Stimulated activated CD4-positive, alpha-beta T cell treated with anti-CD3 and anti-CD28 coated beads, TNF-alpha, amount 100 ng/mL, for 1 hour (primary cell): ENCODE data around the gene MPND.
"Not testable (repeated sequence)": the region's sequence is repeated elsewhere in the genome, so short reads cannot be mapped to it uniquely, and the experiment has no call there.

Experiments used
- DNase-seq, 3 donors: peaks; one replicate each; pipeline ENCODE4 v3.0.0-alpha.2; 2020; ENCODE audit warnings: low read depth in 3 of 3, low spot score in 1 of 3

Gene MPND

DNA sequence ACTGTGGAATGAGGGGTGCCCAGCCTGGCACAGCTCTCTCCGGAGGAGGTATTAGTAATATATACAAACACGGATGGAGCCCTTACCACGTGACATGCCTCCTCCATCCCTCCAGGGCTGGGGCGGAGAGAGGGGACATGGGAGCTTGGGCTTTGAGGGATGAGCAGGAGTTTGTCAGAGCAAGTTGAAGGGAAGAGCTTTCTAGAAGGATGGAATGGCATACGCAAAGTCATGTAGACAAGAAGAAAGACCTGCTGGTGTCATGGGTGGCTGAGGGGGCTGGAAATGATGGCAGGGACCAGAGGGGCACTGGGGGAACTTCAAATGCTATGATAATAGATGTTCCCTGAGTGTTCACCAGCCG lies 2.6 kb downstream of the MPND start:
- DNase-seq, result no peak

DNA sequence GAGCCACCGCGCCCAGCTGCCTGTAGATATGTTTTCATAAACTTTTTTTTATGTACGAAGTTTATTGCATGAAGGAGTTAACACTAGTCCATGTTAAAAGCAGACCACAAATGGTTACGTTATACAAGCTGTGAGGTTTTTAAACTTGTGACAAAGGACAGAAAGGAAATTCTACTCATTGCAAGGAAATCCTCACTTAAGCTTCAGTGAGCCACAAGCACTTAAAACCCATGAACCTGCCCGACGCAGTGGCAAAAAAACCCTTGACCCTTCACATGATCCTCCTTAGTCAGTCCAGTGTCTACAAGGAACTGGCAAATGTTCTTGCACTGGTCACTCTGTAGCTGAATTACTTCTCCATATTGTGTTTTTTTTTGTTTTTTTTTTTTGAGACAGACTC lies 4.2 kb downstream of the MPND start:
- no peak for DNase-seq

DNA sequence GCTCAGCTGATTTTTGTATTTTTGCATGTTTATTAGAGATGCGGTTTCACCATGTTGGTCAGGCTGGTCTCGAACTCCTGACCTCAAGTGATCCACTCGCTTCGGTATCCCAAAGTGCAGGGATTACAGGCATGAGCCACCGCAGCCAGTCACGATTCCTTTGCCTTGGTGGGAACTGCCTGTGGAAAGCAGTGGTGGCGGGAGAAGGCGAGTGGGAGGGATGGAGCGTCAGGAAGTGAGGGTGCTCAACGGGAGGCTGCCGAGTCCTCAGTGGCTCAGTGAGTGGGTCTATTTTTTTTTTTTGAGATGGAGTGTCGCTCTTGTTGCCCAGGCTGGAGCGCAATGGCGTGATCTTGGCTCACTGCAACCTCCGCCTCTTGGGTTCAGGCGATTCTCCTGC lies 5.9 kb downstream of the MPND start:
- not testable (repeated sequence) for DNase-seq

DNA sequence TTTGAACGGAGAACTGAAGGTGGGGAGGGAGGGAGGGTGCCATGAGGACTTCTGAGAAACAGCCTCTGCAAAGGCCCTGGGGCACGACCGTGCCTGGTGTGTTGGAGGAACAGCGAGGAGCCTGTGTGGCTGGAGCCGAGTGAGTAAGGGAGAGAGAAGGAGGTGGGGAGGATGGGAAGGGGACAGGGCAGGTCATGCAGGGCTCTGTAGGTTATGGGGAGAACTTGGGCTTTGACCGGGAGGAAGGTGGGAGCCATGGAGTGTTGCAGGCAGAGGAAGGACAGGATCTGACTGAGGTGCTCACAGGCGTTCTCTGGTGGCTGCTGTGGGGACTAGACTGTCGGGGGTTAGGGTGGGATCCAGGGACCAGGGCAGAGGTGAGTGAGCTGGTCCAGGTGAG lies 6.7 kb downstream of the MPND start:
- no peak for DNase-seq

DNA sequence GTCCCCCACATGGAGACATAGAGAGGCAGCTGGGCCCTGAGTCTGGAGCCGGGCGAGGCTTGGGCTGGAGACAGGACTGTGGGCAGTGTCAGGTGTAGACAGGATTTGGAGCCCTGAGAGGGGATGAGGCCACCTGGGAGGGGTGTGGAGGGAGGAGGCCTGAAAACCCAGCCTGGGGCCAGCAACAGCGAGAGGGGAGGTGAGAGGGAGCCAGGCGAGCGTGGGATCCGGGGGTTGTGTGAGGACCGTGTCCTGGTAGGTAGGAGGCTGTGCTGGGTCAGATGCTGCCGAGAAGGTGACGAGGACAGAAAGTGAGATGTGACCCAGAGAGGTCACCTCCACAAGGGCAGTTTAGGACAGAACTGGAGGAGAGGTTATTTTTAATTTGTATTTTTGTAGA lies 7.4 kb downstream of the MPND start:
- no peak for DNase-seq

DNA sequence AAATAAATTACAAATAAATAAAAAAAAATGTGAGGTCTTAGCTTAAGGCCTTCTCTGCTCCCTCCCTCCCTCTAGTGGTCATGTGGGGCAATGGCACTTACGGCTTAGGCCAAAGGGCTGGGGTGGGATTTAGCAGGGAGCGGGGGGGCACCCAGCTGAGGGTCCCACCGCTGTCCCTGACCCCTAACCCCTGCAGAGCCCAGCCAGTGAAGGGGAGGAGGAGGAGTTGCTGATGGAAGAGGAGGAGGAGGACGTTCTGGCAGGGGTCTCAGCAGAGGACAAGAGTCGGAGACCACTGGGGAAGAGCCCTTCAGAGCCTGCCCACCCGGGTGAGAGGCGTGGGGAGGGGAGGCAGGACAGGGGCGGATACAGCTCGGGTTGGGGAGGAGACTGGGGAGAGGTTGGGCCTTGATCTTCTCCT lies 9.3 kb downstream of the MPND start:
- DNase-seq, result peak in 1 of 3 donors; percentile 10

DNA sequence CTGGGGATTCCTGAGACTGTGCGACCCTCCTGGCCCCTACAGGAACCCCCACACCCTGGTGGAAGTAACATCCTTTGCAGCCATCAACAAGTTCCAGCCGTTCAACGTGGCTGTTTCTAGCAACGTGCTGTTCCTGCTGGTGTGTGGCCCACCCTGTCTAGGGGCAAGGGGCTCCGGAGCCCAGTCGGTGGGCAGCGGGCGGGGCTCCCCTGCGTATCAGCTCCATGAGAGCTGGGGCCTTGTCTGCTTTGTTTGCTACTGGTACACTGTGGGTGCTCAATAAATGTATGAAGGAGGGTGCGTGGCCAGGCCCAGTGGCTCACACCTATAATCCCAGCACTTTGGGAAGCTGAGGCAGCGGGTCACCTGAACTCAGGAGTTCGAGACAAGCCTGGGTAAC lies 10.9 kb downstream of the MPND start:
- no peak for DNase-seq

DNA sequence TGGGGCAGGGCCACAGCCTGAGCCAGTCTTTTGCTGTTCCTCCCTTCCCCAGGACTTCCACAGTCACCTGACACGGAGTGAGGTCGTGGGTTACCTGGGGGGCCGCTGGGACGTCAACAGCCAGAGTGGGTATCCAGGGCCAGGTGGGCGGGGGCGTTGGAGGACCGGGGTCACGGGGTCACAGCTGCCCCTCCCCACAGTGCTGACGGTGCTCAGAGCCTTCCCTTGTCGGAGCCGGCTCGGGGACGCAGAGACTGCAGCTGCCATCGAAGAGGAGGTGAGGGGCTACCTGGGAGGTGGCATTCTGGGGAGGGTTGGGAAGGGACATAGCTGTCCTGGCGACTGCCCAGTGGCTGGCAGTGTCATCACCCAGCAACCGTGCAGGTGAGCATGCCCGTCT lies 11.5 kb downstream of the MPND start:
- no peak for DNase-seq

DNA sequence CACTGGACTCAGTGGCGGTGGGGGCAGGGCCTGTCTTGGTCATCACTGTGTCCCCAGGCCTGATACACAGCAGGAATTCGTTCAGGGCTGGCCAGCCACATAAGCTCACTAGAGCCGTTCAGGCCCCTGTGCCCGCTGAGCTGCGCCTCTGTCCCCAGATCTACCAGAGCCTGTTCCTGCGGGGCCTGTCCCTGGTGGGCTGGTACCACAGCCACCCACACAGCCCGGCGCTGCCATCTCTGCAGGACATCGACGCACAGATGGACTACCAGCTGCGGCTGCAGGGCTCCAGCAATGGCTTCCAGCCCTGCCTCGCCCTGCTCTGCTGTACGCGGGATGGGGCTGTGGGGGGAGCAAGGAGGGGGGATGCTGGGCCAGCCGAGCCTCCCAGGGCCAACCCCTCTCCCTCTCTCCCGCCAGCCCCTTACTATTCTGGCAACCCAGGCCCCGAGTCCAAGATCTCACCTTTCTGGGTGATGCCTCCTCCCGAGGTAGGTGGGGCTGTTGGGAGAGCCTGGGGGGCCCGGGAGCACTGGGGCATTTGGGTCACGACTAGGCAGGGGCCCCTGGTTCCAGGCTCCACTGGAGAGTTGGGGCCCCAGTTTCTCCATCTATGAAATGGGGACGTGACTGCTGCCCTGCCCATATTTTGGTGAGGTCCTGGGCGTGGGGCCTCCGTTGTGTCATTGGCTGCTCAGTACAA lies 13.9 kb downstream of the MPND start:
- DNase-seq, result no peak

DNA sequence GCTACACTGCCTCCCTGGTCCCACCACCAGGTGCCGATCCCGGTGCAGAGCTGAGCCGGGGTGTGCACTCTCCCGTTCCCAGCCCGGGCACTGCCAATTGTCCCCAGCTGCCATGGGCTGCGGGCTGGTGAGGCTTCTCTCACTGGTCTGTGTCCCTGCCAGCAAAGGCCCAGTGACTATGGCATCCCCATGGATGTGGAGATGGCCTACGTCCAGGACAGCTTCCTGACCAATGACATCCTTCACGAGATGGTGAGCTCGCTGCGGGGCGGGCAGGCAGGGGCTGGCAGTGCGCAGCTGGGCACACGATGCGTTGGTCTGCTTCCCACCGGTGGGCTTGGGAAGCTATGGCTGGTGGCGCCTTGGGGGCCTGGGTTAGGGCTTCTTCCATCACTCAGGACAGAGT lies 14.6 kb downstream of the MPND start:
- no peak for DNase-seq

DNA sequence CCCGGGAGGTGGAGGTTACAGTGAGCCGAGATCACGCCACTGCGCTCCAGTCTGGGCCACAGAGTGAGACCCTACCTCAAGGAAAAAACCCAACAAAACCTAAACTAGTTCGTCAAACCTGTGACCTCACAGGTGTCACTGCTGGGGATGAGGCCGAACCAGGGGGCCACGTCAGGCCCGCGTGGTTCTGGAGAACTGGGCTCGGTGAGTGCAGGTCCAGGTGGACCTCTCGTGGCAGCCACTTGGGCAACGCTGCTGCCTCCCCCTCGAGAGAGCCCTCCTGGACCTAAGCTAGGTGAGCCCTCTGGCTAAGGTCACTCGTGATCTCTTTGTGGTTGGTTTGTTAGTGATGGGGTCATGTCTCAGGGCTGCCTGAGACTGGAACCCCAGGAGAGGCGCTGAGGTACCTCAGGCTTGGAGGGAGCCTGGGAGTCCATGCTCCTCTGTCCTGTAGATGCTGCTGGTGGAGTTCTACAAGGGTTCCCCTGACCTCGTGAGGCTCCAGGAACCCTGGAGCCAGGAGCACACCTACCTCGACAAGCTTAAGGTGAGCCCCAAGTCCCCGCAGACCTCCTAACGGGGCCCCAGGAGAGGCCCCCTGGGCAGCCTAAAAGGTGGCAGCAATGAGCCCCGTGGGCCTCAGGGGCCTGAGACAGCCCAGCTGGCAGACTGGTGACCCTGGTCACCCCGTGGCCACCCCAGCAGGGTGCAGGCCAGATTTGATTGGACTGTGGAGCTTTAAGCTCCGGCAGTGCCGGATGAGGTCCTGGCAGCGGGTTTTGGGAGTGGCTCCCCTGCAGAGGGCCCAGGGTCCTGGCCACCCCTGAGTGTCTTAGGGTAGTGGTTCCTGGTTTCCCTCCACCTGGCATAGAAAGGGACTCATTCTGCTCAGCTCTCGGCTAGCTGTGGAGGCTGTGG lies 15.6 kb downstream of the MPND start:
- no peak for DNase-seq

DNA sequence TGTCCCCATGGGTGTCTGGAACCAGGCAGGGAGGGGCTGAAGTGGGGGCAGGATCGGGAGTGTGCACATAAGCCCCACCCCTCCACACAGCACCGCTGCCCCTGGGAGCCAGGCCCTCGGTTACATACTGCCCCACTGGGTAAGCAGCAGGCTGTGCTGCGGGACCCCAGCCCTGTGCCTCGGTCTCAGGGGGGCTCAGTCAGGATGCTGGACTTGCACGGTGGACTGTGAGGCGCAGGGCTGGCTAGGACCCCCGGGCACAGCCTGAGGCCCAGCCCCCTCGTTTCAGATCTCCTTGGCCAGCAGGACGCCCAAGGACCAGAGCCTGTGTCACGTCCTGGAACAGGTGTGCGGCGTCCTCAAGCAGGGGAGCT lies 16.3 kb downstream of the MPND start:
- no peak for DNase-seq

DNA sequence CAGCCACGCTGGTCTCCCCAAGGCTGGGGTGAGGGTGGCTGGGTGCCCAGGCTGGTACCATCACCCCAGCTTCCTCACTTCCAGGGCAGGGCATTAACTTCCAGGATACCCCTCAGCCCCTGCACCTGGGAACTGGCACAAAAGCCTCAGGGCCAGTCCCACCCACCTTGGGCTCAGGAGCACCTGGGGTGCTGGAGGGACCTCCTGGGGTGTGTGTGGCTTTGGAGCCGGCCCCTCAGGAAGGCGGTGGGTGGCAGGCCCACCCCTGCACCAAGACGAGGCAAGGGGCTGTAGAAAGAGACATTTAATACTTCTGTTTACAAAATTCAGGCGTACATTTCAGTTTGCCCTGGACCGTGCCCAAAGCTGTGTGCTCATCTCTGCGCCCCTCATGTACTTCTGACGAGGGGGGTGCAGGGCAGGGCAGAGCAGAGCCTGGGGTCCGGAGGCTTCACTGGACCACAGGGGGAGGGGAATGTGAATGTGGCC lies 16.8 kb downstream of the MPND start:
- no peak for DNase-seq

DNA sequence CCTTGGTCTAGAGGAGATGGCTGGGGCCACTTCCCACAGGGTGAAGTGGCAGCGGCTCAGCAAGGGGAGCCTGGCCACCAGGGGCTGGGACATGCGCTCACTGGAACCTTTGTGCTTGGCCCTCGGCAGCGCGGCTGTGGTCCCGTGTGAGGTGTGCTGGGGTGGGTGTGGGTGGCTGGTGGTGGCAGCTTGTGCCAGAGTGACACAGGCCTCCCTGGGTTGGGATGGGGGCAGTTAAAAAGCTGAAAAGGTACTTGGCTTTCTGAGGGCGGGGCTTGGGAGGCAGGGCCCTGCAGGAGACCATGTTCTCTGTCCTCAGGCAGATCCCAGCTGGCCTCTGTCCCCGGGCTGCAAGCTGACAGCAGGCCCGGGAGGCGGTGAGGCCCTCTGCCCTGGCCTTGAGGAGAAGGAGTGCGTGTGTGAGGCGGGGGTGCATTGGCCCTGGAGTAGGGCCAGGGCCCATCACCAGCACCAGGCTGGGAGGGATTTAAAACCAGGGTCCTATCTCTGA lies 17.3 kb downstream of the MPND start:
- DNase-seq, result no peak

DNA sequence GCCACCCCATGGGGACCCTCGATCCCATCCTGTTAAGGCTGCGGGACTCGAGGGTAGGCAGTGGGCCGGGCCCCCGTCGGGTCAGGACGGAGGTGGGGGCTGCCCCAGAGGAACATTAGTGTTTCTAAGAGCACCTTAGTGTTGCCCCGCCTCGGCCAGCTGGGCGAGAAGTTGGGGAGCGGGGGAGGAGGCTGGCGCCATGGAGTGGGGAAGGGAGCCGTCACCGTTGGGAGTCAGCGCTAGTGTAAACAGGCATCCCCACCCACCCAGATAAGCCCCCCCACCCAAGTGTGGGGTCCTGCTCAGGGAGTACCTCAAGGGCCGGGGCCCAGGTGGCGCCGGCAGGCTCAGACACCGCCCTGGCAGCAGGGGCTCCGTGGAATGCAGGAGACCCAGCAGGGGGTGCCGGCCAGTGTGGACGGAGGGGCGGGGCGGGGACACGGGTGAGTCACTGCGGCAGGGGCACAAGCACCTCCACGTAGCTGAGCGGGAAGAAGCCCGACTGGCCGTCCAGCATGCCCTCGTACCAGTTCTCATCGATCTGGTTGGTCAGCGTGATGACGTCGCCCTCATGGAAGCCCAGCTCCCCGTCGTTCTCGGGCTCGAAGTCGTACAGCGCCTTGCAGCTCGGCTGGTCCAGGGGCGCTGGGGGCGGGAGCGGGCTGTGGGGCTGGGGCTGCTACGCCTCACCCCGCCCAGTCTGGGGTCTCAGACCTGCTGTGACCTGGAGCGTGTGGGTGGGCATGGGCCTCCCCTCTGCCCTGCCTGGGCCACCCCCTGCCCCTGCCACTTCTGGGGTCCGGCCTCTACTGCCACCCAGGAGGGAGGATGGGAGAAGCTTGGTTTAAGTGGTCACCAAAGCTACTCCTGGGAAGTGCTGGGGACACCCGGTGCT lies 18.0 kb downstream of the MPND start:
- DNase-seq, result no peak

DNA sequence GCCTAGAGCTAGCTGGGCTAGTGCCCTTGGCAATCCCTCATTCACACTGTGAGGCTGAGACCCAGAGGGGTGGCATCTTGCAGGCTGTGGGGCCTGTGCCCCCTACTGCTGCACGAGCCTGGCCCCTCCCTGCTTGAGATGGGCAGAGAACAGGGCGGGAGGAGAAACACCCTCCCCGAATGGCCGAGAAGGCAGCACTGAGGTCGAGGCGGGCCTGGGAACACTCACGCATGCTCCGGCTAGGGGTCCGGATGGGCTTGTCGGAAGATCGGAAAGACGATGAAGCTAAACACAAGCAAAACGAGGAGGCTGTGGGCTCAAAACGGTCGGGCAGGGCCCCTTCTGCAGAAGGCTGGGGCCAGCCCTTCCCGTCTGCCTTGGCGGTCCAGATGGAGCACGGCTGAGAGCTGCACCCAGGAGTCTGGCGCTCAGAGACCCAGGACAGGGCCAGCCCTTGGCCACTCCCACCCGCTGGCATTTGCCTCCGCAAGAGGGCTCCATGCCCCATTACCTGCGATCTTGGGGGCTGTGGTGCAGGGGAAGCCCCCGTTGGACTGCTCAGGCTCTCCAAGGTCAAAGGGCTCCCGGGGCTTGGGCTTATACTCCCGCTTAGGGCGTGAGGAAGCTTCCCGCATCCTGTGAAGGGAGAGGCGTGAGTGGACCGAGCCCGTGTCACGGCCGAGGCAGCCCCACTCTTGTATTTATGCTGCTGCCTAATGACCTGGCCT lies 18.9 kb downstream of the MPND start:
- DNase-seq, result no peak

DNA sequence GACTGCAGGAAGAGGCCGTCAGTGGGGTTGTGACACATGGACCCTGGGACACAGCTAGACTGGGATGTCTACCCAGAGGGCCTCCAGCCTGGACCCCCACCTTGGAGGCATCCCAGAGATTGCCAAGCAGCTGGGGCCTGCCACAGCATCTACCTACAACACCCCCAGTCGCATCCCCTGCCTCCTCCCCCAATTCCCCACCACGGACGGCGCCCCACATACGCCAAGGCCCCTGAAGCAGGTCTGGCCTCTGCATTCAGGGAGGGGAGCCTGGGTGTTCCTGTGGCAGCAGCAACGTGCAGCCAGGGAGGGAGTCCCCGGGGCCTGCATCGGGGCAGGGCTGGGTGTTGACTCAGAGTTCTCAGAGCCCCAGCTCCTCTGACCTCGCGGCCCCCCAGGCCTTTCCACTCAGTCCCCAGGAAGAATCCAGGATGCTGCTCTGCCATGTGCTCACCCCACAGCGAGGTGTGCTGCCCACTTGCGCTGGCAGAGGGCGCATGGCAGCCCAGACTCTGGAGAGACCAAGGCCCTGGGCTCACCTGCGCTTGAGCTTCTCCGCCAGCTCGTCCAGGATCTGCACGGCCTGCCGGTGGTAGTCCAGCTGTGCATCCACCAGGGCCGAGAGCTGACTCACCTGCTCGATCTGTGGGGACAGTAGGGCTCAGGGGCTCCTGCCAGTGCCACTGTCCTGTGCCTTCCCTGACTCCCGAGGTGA lies 19.6 kb downstream of the MPND start:
- no peak for DNase-seq

DNA sequence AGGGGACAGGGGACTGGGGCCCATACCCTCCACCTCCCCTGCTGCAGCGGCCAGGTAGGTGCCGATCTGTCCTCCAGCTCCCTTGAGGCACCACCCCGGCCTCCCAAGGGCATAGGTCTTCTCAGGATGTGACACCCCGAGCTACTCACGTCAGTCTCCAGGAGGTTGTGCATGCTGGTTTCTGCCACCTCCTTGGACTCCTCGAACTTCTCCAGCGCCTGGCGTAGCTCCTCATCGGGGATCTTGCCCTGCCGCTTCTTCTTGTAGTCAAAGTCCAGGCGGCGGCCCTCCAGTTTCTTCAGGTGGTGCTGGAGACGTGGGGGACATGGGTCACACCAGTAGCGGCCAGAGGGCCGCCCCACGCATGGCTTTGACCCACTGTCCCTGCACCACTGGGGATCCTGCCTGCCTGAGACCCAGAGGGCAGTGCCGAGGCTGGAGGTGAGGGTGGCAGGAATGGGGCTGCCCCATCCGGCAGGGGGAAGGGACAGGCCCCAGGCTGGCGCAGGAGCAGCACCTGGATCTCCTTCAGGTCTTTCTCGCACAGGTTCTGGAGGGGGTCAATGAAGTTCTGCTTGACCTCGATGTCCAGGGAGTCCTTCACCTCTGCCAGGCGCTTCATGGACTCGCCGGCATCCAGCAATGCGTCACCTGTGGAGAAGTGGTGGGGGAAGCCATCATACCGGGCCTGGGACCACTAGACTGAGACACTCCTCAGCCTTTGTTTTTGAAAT lies 20.4 kb downstream of the MPND start:
- DNase-seq, result no peak

DNA sequence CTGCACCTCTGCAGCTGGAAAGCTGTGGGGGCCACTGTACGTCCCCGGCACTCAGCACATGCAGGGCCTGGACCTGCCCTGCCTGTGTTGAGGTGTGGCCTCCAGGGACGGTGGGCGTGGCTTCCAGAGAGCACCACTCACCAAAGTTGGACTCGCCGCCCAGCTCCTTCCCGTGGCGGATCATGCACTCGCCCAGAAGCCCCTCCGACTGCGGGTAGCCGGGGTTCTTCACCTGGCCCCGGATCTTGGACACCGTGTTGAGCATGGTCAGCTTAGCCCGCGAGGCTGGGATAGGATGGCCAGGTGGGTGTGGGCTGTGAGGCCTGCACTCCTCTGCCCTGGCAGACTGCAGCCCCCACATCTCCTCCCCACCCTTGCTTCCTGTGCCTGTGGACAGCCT lies 22.0 kb downstream of the MPND start:
- no peak for DNase-seq
